AG10803 (cell line): ENCODE results near the gene GPR143.

ENCODE experiments used
- DNase-seq: peaks from one replicate; pipeline ENCODE4 v3.0.0; 2010; ENCODE audit warnings: low read depth
- H3K4me3 ChIP-seq: 2 replicates; pipeline ENCODE4 v1.5.1; 2011; ENCODE audit warnings: mild to moderate bottlenecking, low read length, control low read depth
- TF ChIP-seq, protein P1 (sequence below): conservative IDR thresholded peaks from 2 replicates; pipeline ENCODE4 v1.5.1; 2011; ENCODE audit warnings: mild to moderate bottlenecking, low read length, control low read depth, inconsistent platforms

GPR143 gene

DNA sequence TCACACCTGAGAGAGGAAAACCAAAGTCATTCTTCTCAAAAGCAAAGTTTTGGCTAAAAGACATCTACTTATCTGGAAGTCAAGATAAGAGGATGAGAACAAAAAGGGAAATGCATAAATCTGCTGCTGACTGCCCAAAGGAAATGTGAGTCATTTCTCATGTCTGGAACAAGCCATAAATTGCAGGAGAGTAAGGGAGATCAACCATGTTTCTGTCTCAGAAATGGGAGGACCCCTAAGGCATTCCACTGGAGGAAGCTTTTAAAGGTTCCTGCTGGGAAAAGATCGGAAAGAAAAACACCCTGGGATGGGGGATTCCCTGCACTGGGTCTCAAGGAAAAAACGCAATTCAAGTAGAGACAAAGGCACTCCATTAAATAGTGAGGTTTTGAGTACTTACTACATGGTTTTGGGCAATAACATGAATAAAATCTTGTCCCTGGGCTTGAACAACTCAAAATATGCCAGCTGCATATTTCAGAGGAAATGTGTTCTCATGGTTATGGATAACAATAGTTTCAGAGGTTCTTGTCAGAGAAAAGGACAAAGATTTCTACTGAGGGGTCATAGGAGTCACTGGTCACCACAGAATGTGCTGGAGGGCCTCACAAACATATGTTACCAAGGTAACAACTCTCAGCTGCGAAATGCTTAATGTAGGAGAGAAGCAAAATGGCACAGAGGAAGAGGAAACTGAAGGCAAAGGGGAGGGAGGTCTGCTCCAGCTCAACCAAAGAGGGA is 19.3 kb downstream of the GPR143 start:
- peak; percentile 31 for DNase-seq
- H3K4me3 ChIP-seq = no peak overlapping the region
- TF ChIP-seq, protein P1, sequence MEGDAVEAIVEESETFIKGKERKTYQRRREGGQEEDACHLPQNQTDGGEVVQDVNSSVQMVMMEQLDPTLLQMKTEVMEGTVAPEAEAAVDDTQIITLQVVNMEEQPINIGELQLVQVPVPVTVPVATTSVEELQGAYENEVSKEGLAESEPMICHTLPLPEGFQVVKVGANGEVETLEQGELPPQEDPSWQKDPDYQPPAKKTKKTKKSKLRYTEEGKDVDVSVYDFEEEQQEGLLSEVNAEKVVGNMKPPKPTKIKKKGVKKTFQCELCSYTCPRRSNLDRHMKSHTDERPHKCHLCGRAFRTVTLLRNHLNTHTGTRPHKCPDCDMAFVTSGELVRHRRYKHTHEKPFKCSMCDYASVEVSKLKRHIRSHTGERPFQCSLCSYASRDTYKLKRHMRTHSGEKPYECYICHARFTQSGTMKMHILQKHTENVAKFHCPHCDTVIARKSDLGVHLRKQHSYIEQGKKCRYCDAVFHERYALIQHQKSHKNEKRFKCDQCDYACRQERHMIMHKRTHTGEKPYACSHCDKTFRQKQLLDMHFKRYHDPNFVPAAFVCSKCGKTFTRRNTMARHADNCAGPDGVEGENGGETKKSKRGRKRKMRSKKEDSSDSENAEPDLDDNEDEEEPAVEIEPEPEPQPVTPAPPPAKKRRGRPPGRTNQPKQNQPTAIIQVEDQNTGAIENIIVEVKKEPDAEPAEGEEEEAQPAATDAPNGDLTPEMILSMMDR = no peak

DNA sequence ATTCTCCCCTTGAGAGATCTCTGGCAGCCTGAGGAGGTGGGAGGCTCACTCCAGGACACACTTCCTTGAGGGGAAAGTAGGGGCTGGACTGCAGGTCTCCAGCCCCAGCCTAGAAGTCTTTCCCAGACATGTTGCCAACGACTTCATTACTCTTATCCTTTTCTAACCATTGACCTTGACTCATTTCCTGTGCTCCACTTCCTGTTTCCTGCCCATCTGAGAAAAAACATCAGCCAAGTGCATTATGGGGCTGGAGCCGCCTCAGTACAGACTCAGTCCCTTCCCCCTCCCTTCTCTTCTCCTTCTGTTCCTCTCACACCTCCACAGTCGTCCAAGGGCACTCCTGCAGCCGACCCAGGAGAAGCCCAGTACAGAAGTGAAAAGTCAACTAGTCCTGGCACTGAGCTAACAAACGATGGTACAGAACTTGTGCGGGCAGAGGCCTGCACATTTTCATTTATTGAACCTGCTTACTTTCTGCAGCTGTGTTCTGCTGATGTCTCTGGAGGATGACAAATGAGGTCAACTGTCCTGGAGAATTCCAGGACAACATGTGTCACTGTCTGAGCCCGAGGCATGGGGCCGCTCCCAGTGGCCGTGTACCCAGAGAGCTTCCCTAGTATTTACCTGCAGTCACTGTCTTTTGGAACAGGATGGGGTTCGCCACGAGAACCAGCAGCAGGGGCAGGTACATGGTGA is 20.1 kb downstream of the GPR143 start:
- DNase-seq = no peak
- TF ChIP-seq, protein P1 = no peak
- H3K4me3 ChIP-seq = no peak overlapping the region

DNA sequence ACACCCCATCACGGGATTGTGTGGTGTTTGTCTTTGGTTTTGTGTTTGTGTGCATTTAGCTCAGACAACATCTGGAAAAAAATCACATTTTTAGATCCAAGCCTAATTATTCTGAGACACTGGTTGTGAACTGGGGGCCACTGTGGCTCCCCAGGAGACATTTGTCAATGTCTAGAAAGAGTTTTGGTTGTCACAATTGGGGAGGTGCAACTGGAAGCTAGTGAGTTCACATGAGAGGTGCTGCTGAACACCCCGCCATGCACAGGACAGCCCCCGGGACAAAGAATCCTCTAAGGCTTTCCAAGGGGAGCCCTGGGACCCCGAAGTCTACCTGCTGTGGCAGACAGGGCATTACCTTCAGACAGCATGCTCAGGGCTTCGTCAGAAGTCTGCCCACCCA is 26.5 kb downstream of the GPR143 start:
- TF ChIP-seq, protein P1 = no peak
- no peak for DNase-seq
- no peak overlapping the region for H3K4me3 ChIP-seq

DNA sequence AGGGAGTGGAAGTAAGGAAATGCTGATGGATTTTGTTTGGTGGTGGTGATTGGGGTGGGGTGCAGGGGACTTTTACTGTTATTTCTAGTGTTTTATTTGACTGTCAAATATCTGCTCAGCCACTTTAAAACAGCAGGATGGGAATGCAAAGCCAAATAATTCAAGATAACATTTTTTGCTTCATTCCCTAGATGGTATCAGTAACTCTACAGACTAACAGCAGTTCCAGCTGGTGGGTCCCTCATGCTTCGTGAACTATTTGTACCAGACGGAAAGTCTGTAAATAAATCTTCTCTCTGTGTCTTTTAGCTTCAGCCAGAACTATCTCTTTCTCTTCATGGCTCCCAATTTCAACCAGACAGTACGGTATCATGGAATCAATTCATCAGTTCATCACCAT is 27.5 kb downstream of the GPR143 start:
- TF ChIP-seq, protein P1 = no peak
- H3K4me3 ChIP-seq = no peak overlapping the region
- DNase-seq = no peak

DNA sequence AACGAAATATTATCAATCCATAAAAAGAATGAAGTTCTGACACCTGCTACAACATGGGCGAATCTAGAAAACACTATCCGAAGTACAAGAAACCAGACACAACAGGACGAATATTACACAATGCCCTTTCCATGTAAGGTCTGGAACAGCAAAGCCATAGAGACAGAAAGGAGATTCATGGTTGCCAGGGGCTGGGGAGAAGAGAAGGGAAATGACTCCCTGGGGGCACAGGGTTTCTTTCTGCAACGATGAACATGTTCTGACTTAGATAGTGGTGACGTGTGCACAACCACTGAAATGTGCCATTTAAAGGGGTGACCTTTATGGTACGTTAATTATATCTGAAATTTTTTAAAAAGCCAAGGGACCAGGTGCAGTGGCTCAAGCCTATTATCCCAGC is 28.3 kb downstream of the GPR143 start:
- TF ChIP-seq, protein P1 = no peak
- no peak overlapping the region for H3K4me3 ChIP-seq
- DNase-seq = no peak

DNA sequence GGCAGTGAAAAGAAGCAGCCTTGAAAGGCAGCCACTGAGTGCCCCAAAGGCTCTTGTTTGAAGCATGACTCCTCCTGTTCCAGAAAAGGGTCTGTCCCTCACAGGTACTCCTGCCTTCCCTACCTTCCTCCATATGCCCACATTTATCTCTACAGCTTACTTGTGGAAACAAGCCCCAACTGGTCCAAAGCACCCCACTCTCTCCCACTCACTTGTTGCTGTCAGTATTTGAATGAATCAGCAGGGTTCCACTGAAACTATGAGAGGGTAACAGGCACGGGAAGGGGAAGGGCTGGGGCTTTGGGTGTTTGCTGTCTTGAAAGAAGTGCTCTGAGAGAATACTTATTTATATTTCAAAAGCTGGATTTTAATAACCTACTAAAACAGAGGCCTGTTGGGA is 34.9 kb downstream of the GPR143 start:
- H3K4me3 ChIP-seq = no peak overlapping the region
- no peak for DNase-seq
- TF ChIP-seq, protein P1 = no peak

DNA sequence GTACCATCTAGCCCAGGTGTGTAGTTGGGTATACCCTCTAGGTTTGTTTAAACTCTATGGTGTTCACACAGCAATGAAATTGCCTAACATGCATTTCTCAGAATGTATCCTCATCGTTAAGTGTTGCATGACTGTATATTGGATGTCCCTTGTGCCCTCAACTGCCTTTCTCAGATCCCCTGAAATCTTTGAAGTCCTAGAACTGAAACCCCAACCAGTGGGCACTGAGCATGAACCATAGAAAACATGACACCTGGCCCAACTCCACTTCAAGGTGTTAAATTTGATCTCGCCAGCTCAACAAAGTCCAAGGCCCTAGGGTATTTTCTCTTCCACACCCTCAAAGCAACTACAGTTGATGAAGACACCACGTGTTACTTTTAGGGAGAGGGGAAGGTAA is 35.6 kb downstream of the GPR143 start:
- no peak overlapping the region for H3K4me3 ChIP-seq
- DNase-seq = no peak
- TF ChIP-seq, protein P1 = no peak
